AG04450 (cell line): ENCODE data around the gene HOXA5. TPM values are rescaled to one million over a fixed set of nuclear protein-coding genes. Genes with fewer than 3 reads are reported as not detected.
A peak's percentile ranks its signal among the peaks of the same experiment; 100 is the strongest.

Experiments used
- CTCF ChIA-PET: fragments of 300-600, 350-600 bp; formaldehyde crosslinking; extraction: SDS; loops from one replicate; lab custom pipeline; 2022; ENCODE audit warnings: antibody characterized with exemption, inconsistent platforms; lab: Charles Lee
- POLR2A ChIA-PET: fragments of 350-600 bp; formaldehyde crosslinking; extraction: SDS; loops from one replicate; lab custom pipeline; 2021; ENCODE audit warnings: antibody characterized with exemption, inconsistent platforms; lab: Yijun Ruan, JAX
- DNase-seq: peaks from one replicate; pipeline ENCODE4 v3.0.0-alpha.2; 2011; ENCODE audit warnings: low read depth, low spot score
- H3K27ac ChIP-seq: one replicate; pipeline ENCODE4 v1.5.1; 2012; ENCODE audit warnings: low read depth, low read length, control low read depth
- H3K27me3 ChIP-seq: one replicate; pipeline ENCODE4 v1.6.0; 2012; ENCODE audit warnings: low read length; ENCODE audit not compliant: control insufficient read depth, insufficient read depth
- H3K4me3 ChIP-seq: 2 replicates; pipeline ENCODE4 v1.5.1; 2011; ENCODE audit warnings: mild to moderate bottlenecking, low read depth, low read length, control low read depth
- H3K9me3 ChIP-seq: 2 replicates; pipeline ENCODE4 v1.5.1; 2012; ENCODE audit warnings: low read length; ENCODE audit not compliant: control insufficient read depth, insufficient read depth
- polyA plus RNA-seq: library from polyadenylated mRNA; depleted of rRNA; stranded (reverse); fragments of >200 nt; gene quantifications from 2 replicates; pipeline ENCODE4 v1.2.3, GENCODE V29; 2011
- TF ChIP-seq, protein P1 (sequence below): IDR thresholded peaks from 2 replicates; pipeline ENCODE4 v1.5.1; 2011; ENCODE audit warnings: low read depth, low read length, control low read depth, inconsistent platforms

The HOXA5 gene
- polyA plus RNA-seq, 1 experiment, result 51.0 TPM

DNA sequence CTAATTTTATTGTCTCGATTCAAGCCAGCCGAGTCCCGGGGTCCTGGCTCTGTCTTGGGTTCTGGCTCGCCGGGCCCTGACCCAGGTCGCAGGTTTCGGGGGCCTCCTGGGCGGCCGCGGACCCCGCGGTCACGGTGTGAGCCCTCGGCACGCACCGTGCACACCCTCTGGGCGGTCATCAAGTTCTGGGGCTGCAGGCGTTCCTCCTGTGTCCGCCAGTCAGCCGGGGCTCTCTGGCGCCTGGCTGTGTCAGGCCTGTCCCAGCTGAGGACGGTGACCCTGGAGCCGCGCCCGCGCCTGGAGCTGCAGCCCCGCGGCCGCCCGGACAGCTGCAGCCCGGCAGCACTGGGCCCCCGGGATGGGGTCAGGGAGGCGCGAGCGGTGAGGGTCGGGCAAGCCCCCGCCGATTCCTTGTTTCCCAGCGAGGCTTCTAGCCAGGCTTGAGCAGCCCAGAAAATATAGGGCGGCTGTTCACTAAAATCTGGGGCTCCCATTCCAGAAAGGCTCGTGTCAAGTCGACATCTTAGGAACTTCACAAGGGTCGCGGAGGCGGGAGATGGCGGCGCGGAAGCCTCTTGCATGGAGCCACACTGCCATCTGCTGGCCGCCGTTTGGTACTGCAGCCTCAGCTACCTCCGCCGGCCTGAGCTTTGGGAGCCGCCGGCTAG is 17.2 kb upstream of the HOXA5 start:
- DNase-seq, result peak; percentile 64
- CTCF ChIA-PET, result interaction anchor here (0.6 to 3.8 kb wide), 31 partner anchors 8 to 1306 kb away, joined by 3 to 171 read pairs (median 5); partner anchors contain the start of genes HOXA3, HOXA5 and SKAP2
- Histone ChIP-seq H3K27ac (no peak overlapping the region), H3K4me3 (peak overlapping the region; percentile 62), H3K9me3 (peaks cover 21% of the 10 kb centered on the region; the same call in 1 of the 2 replicates), H3K27me3 (peaks cover 26% of the 10 kb centered on the region)
- POLR2A ChIA-PET, result interaction anchor here (0.5 to 1.3 kb wide), 5 partner anchors 63 to 961 kb away, joined by 3 to 5 read pairs (median 3); no protein-coding TSS in a partner anchor
- TF ChIP-seq, protein P1, sequence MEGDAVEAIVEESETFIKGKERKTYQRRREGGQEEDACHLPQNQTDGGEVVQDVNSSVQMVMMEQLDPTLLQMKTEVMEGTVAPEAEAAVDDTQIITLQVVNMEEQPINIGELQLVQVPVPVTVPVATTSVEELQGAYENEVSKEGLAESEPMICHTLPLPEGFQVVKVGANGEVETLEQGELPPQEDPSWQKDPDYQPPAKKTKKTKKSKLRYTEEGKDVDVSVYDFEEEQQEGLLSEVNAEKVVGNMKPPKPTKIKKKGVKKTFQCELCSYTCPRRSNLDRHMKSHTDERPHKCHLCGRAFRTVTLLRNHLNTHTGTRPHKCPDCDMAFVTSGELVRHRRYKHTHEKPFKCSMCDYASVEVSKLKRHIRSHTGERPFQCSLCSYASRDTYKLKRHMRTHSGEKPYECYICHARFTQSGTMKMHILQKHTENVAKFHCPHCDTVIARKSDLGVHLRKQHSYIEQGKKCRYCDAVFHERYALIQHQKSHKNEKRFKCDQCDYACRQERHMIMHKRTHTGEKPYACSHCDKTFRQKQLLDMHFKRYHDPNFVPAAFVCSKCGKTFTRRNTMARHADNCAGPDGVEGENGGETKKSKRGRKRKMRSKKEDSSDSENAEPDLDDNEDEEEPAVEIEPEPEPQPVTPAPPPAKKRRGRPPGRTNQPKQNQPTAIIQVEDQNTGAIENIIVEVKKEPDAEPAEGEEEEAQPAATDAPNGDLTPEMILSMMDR, result peak; percentile 96

DNA sequence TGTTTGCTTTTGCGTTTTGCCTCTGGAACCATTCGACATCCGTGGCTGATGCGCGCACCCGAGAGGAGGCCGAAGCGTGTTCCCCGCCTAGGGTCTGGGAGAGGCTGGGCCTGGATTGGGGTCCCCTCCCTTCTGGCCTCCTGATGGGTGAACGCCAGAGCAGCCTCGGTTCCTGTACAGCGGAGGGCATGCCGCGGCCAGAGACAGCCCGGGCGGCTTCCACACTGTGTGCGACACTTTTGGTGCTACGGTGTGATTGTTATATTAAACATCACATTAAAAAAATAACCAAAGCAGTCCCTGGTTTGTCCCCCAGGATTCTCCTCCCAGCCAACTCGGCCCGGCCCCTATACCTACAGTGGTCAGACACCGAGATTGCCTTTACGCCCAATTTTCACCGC is 16.7 kb upstream of the HOXA5 start:
- Histone ChIP-seq H3K27ac (no peak overlapping the region), H3K9me3 (peaks cover 21% of the 10 kb centered on the region; the same call in 1 of the 2 replicates), H3K4me3 (no peak overlapping the region), H3K27me3 (peaks cover 21% of the 10 kb centered on the region)
- ChIA-PET POLR2A (interaction anchor here (1.1 kb wide), 1 partner anchor 960 kb away, joined by 3 read pairs; no protein-coding TSS in a partner anchor), CTCF (interaction anchor here (0.6 to 3.8 kb wide), 18 partner anchors 8 to 1267 kb away, joined by 3 to 171 read pairs (median 8); partner anchors contain the start of genes HOXA3 and HOXA5)
- TF ChIP-seq, protein P1, result no peak
- DNase-seq, result no peak

DNA sequence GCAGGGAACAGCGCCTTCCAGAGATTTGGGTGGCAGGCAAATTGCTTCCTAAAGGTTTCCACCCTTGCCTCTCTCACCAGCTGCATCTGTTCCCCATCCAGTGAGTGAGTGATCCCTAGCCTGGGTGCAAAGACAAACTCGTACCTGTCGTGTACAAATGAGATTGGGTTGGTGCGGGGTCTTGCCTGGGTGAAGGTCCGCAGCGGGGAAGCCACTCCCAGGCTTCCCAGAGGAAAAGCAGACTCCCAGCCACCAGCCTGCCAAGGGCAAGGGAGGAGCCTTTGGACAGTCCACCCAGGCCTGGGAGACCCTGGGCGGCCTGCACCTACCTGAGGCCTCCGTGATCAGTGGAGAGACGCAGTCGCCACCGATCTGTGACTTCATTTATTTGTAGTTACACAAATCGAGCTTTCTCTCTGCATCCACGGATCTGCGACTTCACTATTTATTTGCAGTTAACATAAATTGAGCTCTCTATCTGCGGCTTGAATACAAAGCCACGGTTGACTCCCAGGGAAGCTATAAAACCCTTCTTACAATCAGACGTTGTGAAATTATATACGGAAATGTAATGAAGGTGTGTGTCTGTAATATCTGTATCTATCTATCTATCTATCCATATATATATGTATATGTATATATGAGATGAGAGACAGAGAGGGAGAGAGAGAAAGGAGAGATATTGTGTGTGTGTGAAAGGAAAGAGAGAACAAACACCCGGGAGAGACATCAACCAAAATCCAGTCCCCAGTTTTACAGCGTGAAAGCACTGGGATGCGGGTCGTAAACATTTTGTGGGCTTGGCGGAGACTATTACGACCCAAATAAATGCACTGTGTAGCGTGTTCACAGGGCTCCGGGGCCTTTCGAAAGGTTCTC is 16.0 kb upstream of the HOXA5 start:
- H3K4me3 ChIP-seq, result no peak overlapping the region
- ChIA-PET CTCF (interaction anchor here (0.6 to 1.6 kb wide), 8 partner anchors 16 to 1276 kb away, joined by 3 to 24 read pairs (median 6); partner anchors contain the start of gene HOXA5), POLR2A (no interaction called here)
- no peak for DNase-seq
- peaks cover 17% of the 10 kb centered on the region; the same call in 1 of the 2 replicates for H3K9me3 ChIP-seq
- peaks cover 16% of the 10 kb centered on the region for H3K27me3 ChIP-seq
- H3K27ac ChIP-seq, result no peak overlapping the region
- TF ChIP-seq, protein P1, result no peak

DNA sequence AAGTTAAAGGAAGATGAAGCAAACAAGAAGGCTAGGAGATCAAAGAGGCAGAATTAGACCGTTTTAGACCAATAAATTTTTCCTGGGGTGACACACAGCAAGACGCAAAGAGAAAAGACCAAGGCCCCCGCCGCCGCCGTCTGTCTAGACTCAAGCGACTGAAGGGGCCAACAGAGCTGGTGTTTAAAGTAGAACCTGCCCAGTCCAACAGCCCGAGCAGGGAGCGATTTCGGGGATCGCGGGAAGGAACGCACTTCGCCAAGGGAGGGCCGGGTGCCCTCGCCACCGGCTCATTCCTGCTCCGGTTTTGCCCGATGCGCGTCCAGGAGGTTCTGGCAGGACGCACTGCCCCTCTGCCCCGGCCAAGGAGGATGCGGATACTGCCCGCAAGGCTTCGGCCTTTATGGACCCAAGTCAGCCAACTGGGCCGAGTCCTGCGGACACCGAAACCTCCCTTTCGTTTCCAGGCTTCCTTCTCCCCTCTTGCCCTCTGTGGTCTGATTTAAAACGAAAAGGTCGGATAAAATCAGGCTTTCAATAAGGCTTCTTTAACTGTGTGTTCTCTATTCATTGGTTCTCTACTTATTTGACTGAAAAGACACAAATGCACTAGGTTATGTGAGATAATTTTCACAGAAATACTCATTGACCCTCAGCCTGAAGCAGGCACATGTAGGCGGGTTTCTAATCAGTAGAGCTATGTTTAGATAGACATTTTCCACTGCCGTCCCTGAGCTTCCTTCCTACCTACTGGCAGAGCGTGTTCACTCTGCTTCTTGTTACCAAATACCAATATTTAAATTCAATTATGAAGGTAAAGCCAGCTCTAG is 15.2 kb upstream of the HOXA5 start:
- ChIA-PET CTCF (interaction anchor here (0.6 to 1.6 kb wide), 10 partner anchors 8 to 1275 kb away, joined by 3 to 24 read pairs (median 5); partner anchors contain the start of gene HOXA5), POLR2A (no interaction called here)
- TF ChIP-seq, protein P1, result no peak

More for the DNA sequence above, 15.2 kb upstream of the HOXA5 start:
- Histone ChIP-seq H3K27ac (no peak overlapping the region), H3K4me3 (no peak overlapping the region), H3K9me3 (peaks cover 14% of the 10 kb centered on the region; the same call in 1 of the 2 replicates), H3K27me3 (peaks cover 13% of the 10 kb centered on the region)
- DNase-seq, result no peak
